Left ventricle myocardium inferior (tissue), 1 donor: ENCODE data around the gene BCAS1. TPM values are rescaled to one million over a fixed set of nuclear protein-coding genes. Genes with fewer than 3 reads are reported as not detected.

Experiments
- DNase-seq: peaks from one replicate; pipeline ENCODE4 v3.0.0-alpha.2; 2020
- H3K27ac ChIP-seq: fragments of 200-600 bp; replicated peaks from 2 replicates; pipeline ENCODE4 v1.8.0; 2021
- H3K27me3 ChIP-seq: fragments of 200-600 bp; 2 replicates; pipeline ENCODE4 v1.8.0; 2021; ENCODE audit warnings: low read depth
- H3K36me3 ChIP-seq: fragments of 200-600 bp; 2 replicates; pipeline ENCODE4 v1.8.0; 2021
- H3K4me1 ChIP-seq: fragments of 200-600 bp; 2 replicates; pipeline ENCODE4 v1.8.0; 2021
- H3K4me3 ChIP-seq: fragments of 200-600 bp; 2 replicates; pipeline ENCODE4 v1.8.0; 2021; ENCODE audit warnings: mild to moderate bottlenecking, moderate library complexity
- H3K9me3 ChIP-seq: fragments of 200-600 bp; replicated peaks from 2 replicates; pipeline ENCODE4 v1.8.0; 2021
- intact Hi-C: fragments of 100-400 bp; cut with micrococcal nuclease; formaldehyde crosslinking; loops from one replicate; pipeline ENCODE4 v1.11.0; 2022
- total RNA-seq: library from RNA; stranded (reverse); fragmentation: NEBNext Ultra II Directional; extraction: Animal tissue kit (Norgen Biotek cat#: 25700); gene quantifications from one replicate; pipeline ENCODE4 v1.2.1, GENCODE V29; 2021
- TF ChIP-seq, protein P1 (sequence below): fragments of 200-600 bp; IDR thresholded peaks from 2 replicates; pipeline ENCODE4 v1.8.0; 2021; ENCODE audit warnings: antibody characterized with exemption, mild to moderate bottlenecking, borderline replicate concordance
- donor health status: DM: no; HTN: yes; CAD: no; lungs with severe emphysema.

Gene BCAS1
- total RNA-seq, 1 donor from 2014 or later: not detected

DNA sequence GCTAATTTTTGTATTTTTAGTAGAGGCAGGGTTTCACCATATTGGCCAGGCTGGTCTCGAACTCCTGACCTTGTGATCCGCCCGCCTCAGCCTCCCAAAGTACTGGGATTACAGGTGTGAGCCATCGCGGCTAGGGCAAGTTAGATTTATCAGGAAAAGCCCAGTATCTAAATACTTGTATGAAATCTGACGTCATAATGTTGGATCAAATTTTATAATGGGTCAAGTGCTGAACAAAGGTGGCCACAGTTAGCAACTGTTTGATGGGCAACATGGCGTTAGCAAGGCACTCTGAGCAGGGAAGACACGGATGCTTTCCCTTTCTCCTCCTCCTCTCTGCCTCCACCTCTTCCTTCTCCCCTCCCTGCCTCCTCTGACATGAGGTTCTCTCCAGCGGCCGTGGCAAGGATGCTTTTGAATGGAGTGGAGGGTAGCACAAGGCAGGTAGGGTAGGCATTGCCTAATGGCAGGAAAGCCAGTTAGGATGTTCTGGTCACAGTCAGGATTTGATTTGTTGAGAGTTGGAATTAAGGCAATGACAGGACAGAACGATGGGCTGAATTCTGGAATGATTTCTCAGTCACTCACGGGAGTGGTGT, 149.6 kb downstream of the BCAS1 start:
- no peaks in the 10 kb centered on the region for H3K27me3 ChIP-seq
- TF ChIP-seq, protein P1, sequence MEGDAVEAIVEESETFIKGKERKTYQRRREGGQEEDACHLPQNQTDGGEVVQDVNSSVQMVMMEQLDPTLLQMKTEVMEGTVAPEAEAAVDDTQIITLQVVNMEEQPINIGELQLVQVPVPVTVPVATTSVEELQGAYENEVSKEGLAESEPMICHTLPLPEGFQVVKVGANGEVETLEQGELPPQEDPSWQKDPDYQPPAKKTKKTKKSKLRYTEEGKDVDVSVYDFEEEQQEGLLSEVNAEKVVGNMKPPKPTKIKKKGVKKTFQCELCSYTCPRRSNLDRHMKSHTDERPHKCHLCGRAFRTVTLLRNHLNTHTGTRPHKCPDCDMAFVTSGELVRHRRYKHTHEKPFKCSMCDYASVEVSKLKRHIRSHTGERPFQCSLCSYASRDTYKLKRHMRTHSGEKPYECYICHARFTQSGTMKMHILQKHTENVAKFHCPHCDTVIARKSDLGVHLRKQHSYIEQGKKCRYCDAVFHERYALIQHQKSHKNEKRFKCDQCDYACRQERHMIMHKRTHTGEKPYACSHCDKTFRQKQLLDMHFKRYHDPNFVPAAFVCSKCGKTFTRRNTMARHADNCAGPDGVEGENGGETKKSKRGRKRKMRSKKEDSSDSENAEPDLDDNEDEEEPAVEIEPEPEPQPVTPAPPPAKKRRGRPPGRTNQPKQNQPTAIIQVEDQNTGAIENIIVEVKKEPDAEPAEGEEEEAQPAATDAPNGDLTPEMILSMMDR: no peak
- no peak overlapping the region for H3K27ac ChIP-seq
- peaks cover 41% of the 10 kb centered on the region for H3K4me1 ChIP-seq
- intact Hi-C loops: no loop called here
- no peak for DNase-seq
- no peaks in the 10 kb centered on the region for H3K36me3 ChIP-seq
- H3K9me3 ChIP-seq: no peaks in the 10 kb centered on the region
- H3K4me3 ChIP-seq: no peak overlapping the region

DNA sequence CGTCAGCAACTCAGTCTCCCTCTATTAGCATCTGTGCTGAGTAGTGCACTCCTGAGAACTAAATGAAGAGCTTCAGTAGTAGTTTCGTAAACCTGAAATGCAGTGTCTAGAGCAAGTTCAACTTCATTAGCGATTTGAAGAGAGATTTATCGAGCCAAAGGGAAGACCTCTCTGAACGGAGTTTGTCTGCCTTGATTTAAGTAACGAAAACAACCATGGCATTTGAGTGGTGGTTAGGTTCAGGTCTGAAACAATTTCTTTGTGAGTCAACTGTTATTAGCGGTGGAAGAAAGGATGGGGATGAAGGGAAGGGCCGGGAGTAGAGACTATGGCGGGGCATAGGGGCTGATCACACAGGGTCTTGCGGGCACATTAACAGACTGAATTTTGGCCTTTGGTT, 150.5 kb downstream of the BCAS1 start:
- TF ChIP-seq, protein P1: no peak
- intact Hi-C loops: no loop called here
- Histone ChIP-seq H3K27ac (no peak overlapping the region), H3K36me3 (no peaks in the 10 kb centered on the region), H3K9me3 (no peaks in the 10 kb centered on the region), H3K27me3 (no peaks in the 10 kb centered on the region), H3K4me1 (peaks cover 46% of the 10 kb centered on the region), H3K4me3 (no peak overlapping the region)
- no peak for DNase-seq

DNA sequence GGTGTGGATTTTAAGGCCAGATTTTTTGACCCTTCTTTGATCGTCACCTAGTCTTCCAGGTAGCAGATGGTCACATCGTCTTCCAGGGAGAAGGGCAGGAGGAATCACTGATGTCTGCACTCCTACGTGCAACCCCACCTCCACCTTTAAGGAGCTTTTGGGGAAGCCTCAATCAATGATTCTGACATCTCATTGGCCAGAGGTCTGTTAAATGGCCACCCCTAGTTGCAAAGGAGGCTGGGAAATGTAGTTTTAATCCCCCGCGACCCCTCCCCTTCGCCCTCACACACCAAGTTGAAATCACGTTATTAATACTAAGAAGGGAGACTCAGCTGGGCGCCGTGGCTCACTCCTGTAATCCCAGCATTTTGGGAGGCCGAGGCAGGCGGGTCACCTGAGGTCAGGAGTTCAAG, 151.4 kb downstream of the BCAS1 start:
- Histone ChIP-seq H3K9me3 (no peaks in the 10 kb centered on the region), H3K27me3 (no peaks in the 10 kb centered on the region), H3K4me1 (peaks cover 54% of the 10 kb centered on the region), H3K4me3 (no peak overlapping the region), H3K27ac (no peak overlapping the region), H3K36me3 (no peaks in the 10 kb centered on the region)
- intact Hi-C loops: no loop called here
- TF ChIP-seq, protein P1: no peak
- no peak for DNase-seq

DNA sequence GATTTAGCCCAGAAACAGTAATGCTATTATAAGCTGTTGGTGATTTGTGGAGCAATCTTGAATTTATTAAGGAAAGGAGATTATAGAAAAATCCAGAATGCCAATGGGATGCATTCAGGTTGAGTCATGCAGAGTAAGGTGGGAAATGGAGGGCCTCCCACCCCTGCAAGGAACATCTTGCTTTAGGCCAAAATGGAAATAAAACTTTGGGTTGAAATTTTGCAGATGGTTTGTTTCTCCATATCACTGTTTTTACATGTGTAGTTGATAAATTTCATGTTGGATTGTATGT, 152.4 kb downstream of the BCAS1 start:
- Histone ChIP-seq H3K27ac (peak overlapping the region; percentile 87), H3K27me3 (no peaks in the 10 kb centered on the region), H3K9me3 (no peaks in the 10 kb centered on the region), H3K4me1 (peaks cover 44% of the 10 kb centered on the region), H3K4me3 (no peak overlapping the region), H3K36me3 (no peaks in the 10 kb centered on the region)
- DNase-seq: no peak
- TF ChIP-seq, protein P1: no peak
- intact Hi-C loops: no loop called here

DNA sequence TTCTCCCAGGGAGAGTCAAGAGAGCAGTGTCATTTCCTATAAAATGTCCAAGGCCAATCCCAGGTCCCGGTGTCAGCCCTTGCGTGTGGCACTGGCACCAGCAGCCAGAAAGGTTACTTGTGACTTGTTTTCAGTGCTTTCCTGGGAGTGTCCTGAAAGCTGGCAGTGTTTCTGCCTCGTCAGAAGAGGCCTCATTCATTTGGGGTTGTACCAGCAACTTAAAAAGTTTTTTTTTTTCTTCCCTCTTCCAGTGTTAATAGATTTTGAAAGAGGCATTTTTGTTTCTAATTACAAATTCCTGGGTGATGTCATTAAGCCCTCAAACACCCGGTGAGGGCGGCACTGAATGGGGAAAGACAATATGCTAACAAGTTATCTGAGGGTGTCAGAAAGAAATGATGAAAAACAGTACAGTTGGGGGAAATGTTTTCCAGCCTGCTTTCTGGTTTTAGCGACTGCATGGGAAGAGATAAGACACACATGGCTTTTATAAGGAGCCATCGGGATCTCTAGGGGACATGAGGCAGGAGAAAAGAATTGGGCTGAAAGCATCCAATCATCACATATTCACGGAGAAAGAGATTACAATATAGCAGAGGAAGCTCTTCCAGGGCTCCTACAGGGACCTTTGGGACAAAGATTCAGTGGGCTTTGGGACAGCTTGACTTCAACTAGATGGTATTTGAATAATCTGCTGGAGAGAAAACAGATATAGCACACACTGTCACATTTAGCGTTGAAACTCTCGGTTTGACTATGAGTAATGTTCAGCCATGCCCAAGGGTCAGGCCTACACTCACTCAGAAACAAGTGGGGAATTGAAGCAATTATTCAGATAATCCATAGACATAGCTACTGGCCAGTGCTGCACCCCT, 153.0 kb downstream of the BCAS1 start:
- Histone ChIP-seq H3K36me3 (no peaks in the 10 kb centered on the region), H3K27ac (peak overlapping the region; percentile 87), H3K27me3 (no peaks in the 10 kb centered on the region), H3K9me3 (no peaks in the 10 kb centered on the region), H3K4me1 (peaks cover 40% of the 10 kb centered on the region), H3K4me3 (no peak overlapping the region)
- peak; percentile 41 for DNase-seq
- intact Hi-C loops: no loop called here
- TF ChIP-seq, protein P1: no peak
